Spleen (tissue), 11 donors: Measurements from ENCODE around the gene ABCB4. TPM values are rescaled to one million over a fixed set of nuclear protein-coding genes. Genes with fewer than 3 reads are reported as not detected.

Experiments
- DNase-seq: peaks from one replicate; pipeline ENCODE4 v3.0.0-alpha.2; 2020
- H3K27ac ChIP-seq, 8 donors: fragments of 200-600 bp; sonication (generic) in 7 of 8; 1 replicate in 4 of 8; 2 replicates in 4 of 8; pipeline versions ENCODE4 v1.5.0 to v1.8.0; 2016 to 2021; ENCODE audit warnings: inconsistent platforms in 4 of 8, mild to moderate bottlenecking in 4 of 8, moderate library complexity in 1 of 8
- H3K27me3 ChIP-seq, 7 donors: fragments of 200-600 bp; sonication (generic) in 6 of 7; replicated peaks in 1 of 7; 1 replicate in 4 of 7; 2 replicates in 3 of 7; pipeline versions ENCODE4 v1.5.0 to v1.8.0; 2016 to 2021; ENCODE audit warnings: inconsistent platforms in 3 of 7, mild to moderate bottlenecking in 1 of 7
- H3K36me3 ChIP-seq, 6 donors: fragments of 200-600 bp; sonication (generic) in 5 of 6; 1 replicate in 4 of 6; 2 replicates in 2 of 6; pipeline versions ENCODE4 v1.5.0 to v1.8.0; 2016 to 2021; ENCODE audit warnings: inconsistent platforms in 2 of 6
- H3K4me1 ChIP-seq, 6 donors: fragments of 200-600 bp; sonication (generic) in 5 of 6; 1 replicate in 3 of 6; 2 replicates in 3 of 6; pipeline versions ENCODE4 v1.5.0 to v1.8.0; 2016 to 2021; ENCODE audit warnings: inconsistent platforms in 3 of 6
- H3K4me3 ChIP-seq, 8 donors: fragments of 200-600 bp; sonication (generic) in 7 of 8; 1 replicate in 4 of 8; 2 replicates in 4 of 8; pipeline versions ENCODE4 v1.5.0 to v1.8.0; 2016 to 2021; ENCODE audit warnings: inconsistent platforms in 4 of 8, mild to moderate bottlenecking in 4 of 8, moderate library complexity in 2 of 8
- H3K9me3 ChIP-seq, 8 donors: fragments of 200-600 bp; sonication (generic) in 7 of 8; 1 replicate in 4 of 8; 2 replicates in 4 of 8; pipeline versions ENCODE4 v1.5.0 to v1.8.0; 2016 to 2021; ENCODE audit warnings: inconsistent platforms in 4 of 8
- POLR2A ChIP-seq, 3 donors: fragments of 450-650 bp; IDR thresholded peaks; one replicate each; pipeline ENCODE4 v1.5.1; 2017; ENCODE audit warnings: antibody characterized with exemption in 3 of 3, mild to moderate bottlenecking in 1 of 3
- POLR2AphosphoS5 ChIP-seq, 3 donors: sonication (generic); formaldehyde crosslinking; IDR thresholded peaks; one replicate each; pipeline ENCODE4 v1.5.1; 2017; ENCODE audit warnings: antibody characterized with exemption in 3 of 3
- WGBS, 5 donors: extraction: QIAGEN DNeasy Blood & Tissue Kit in 3 of 5; methylation state at CpG; one replicate each; pipeline versions ENCODE4 v1.1.5 to v1.1.7; 2013 to 2018; 5-methylcytosine and 5-hydroxymethylcytosine counted together
- intact Hi-C: fragments of 100-400 bp; cut with DNase I; formaldehyde crosslinking; loops from one replicate; pipeline ENCODE4 v1.15.0; 2023; ENCODE audit warnings: low total_unique reads
- polyA plus RNA-seq, 3 donors: library from polyadenylated mRNA; stranded (reverse); fragments of 200-250 nt; gene quantifications; one replicate each; pipeline ENCODE4 v1.2.1, GENCODE V29; 2013
- total RNA-seq, 7 donors: library from RNA; depleted of rRNA in 3 of 7; stranded (reverse); fragments of >200 nt in 3 of 7; fragmentation: NEBNext Ultra II Directional in 4 of 7; extraction: Animal tissue kit (Norgen Biotek cat#: 25700) in 4 of 7; gene quantifications; one replicate each; pipeline versions ENCODE4 v1.1.0 to v1.2.1, GENCODE V29; 2016 to 2021
- TF ChIP-seq, protein P1 (sequence below), 11 experiments: fragments of 200-600 bp in 7 of 11; fragments of 450-650 bp in 4 of 11; sonication (generic) in 4 of 11; IDR thresholded peaks in 8 of 11; conservative IDR thresholded peaks in 3 of 11; 1 replicate in 7 of 11; 2 replicates in 4 of 11; pipeline versions ENCODE4 v1.4.0 to v1.8.0; 2016 to 2021; ENCODE audit warnings: antibody characterized with exemption in 11 of 11, inconsistent platforms in 4 of 11, mild to moderate bottlenecking in 1 of 11
- donor health status: healthy with polysubstance abuse.
- donor health status: DM: no; HTN: no; CAD: no; lungs with moderate emphysema.
- donor health status: DM: no; HTN: no; CAD: no.
- donor health status: Bipolar disorder and iron deficiency.
- donor health status: healthy.
- donor health status: DM: no; HTN: no; CAD: no.
- donor health status: DM: yes; HTN: yes; CAD: no.

ABCB4 gene
- total and polyA plus RNA-seq, 10 donors: 12.1 to 37.5 (median 21.7) TPM

DNA sequence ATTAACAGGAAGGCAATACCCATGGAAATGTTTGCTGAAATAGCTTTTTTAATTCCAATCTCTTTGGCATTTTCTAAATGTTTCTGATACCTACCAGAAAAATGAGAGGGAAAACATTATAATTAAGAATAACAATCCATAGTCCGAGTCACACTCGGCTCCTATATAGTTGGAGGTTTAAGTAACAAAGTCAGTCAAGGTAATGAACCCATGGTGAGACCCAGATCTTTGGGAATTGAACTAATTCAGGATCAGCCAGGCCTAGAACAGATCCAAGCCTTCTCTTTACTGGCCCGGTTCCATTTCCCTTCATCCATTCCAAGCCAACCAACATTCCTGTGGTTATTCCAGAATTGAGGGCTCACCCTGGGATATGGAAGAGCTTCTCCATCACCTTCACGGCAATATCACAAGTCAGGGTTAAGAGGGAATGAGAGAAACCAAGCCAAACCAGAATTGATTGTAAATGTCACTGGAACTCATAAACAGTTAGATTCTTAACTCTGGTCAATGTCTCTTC lies 28.3 kb downstream of the ABCB4 start:
- DNase-seq: no peak
- Histone ChIP-seq H3K9me3 (no peaks in the 10 kb centered on the region), H3K4me1 (peaks cover 0 to 9% (median 0%) of the 10 kb centered on the region in 6 donors), H3K27ac (no peak overlapping the region), H3K4me3 (no peak overlapping the region), H3K36me3 (peaks cover 0 to 63% (median 0%) of the 10 kb centered on the region in 6 donors), H3K27me3 (no peaks in the 10 kb centered on the region)
- TF ChIP-seq, protein P1, sequence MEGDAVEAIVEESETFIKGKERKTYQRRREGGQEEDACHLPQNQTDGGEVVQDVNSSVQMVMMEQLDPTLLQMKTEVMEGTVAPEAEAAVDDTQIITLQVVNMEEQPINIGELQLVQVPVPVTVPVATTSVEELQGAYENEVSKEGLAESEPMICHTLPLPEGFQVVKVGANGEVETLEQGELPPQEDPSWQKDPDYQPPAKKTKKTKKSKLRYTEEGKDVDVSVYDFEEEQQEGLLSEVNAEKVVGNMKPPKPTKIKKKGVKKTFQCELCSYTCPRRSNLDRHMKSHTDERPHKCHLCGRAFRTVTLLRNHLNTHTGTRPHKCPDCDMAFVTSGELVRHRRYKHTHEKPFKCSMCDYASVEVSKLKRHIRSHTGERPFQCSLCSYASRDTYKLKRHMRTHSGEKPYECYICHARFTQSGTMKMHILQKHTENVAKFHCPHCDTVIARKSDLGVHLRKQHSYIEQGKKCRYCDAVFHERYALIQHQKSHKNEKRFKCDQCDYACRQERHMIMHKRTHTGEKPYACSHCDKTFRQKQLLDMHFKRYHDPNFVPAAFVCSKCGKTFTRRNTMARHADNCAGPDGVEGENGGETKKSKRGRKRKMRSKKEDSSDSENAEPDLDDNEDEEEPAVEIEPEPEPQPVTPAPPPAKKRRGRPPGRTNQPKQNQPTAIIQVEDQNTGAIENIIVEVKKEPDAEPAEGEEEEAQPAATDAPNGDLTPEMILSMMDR (IDR thresholded peaks at IDR 0.05 in 8 of 11, conservative IDR thresholded peaks at IDR 0.05 in 3 of 11): no peak
- TF ChIP-seq POLR2AphosphoS5 (IDR thresholded peaks at IDR 0.05): no peak
- TF ChIP-seq POLR2A (IDR thresholded peaks at IDR 0.05): no peak
- whole genome bisulfite sequencing, 5 donors: 79 to 92% (median 90%) methylated on average over 4 of the region's 4 CpGs
- intact Hi-C loops: no loop called here

DNA sequence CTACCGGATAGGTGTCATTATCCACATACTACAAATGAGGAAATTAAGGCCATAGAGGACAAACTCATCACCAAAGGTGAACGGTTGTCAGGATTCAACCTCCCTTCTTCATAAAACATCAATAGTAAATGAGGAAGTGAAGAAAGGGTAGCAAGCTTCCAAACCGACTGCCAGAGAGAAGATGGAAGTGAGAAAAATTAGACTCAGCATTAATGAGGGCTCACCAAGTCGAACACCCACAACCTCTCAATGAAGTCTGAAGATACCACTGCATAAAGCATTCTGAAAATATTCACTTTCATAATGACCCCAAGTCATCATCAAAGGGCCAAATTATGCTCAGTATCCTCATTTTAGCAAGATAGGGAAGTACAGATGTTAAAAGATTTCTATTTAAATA lies 29.6 kb downstream of the ABCB4 start:
- peaks cover 0 to 51% (median 0%) of the 10 kb centered on the region in 6 donors for H3K36me3 ChIP-seq
- no peak overlapping the region for H3K4me3 ChIP-seq
- no peaks in the 10 kb centered on the region for H3K9me3 ChIP-seq
- WGBS, 5 donors: 38 to 65% (median 55%) methylated on average over 4 of the region's 4 CpGs
- H3K27ac ChIP-seq: no peak overlapping the region
- H3K4me1 ChIP-seq: peaks cover 0 to 9% (median 0%) of the 10 kb centered on the region in 6 donors
- DNase-seq: no peak
- intact Hi-C loops: no loop called here
- TF ChIP-seq POLR2AphosphoS5 (IDR thresholded peaks at IDR 0.05) (no peak), POLR2A (IDR thresholded peaks at IDR 0.05) (no peak)
- TF ChIP-seq, protein P1 (IDR thresholded peaks at IDR 0.05 in 8 of 11, conservative IDR thresholded peaks at IDR 0.05 in 3 of 11): no peak
- H3K27me3 ChIP-seq: no peaks in the 10 kb centered on the region

DNA sequence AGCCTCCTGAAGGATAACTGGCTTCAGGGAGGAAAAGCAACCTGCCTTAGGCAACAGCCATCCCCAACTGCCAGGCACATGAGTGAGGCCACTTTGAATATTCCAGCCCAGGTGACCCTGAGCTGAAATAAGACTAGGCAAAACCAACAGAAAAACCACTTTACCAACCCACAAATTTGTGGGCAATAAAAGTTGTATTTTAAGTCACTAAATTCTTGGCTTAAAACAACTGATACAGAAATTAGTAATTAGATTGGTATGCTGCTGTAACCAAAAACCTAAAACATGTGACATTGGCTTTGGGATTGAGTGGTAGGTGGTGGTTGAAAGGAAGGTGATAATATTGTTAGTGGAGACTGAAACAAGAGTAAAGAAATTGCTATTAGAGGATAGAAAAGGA lies 39.9 kb downstream of the ABCB4 start:
- H3K4me1 ChIP-seq: no peaks in the 10 kb centered on the region
- H3K27me3 ChIP-seq: no peaks in the 10 kb centered on the region
- intact Hi-C loops: no loop called here
- peaks cover 0 to 75% (median 5%) of the 10 kb centered on the region in 6 donors for H3K36me3 ChIP-seq
- DNase-seq: no peak
- no peak overlapping the region for H3K4me3 ChIP-seq
- H3K9me3 ChIP-seq: no peaks in the 10 kb centered on the region
- H3K27ac ChIP-seq: no peak overlapping the region
- TF ChIP-seq POLR2A (IDR thresholded peaks at IDR 0.05): no peak
- no peak for TF ChIP-seq POLR2AphosphoS5 (IDR thresholded peaks at IDR 0.05)
- TF ChIP-seq, protein P1 (IDR thresholded peaks at IDR 0.05 in 8 of 11, conservative IDR thresholded peaks at IDR 0.05 in 3 of 11): no peak

DNA sequence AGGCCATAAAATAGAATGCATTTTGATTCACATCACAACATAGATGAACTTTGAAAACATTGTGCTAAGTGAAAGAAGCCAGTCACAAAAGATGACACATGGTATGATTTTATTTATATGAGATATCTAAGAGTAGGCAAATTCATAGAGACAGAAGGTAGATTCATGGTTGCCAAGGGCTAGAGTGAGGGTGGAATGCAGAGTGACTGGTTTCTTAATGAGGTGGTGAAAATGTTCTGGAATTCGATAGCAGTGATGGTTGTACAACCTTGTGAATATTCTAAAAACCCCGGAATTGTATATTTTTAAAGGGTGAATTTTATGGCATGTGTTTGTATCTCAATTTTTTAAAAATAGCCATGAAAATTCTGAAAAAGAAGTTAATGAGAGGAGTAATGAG lies 42.9 kb downstream of the ABCB4 start:
- no peak for DNase-seq
- H3K27ac ChIP-seq: no peak overlapping the region
- no peak overlapping the region for H3K4me3 ChIP-seq
- no peak for TF ChIP-seq POLR2AphosphoS5 (IDR thresholded peaks at IDR 0.05)
- TF ChIP-seq, protein P1 (IDR thresholded peaks at IDR 0.05 in 8 of 11, conservative IDR thresholded peaks at IDR 0.05 in 3 of 11): no peak
- TF ChIP-seq POLR2A (IDR thresholded peaks at IDR 0.05): no peak
- no peaks in the 10 kb centered on the region for H3K4me1 ChIP-seq
- H3K36me3 ChIP-seq: peaks cover 0 to 57% (median 0%) of the 10 kb centered on the region in 6 donors
- intact Hi-C loops: no loop called here
- H3K27me3 ChIP-seq: no peaks in the 10 kb centered on the region
- 82 to 94% (median 86%) methylated on average over 2 of the region's 2 CpGs for WGBS, 5 donors
- H3K9me3 ChIP-seq: no peaks in the 10 kb centered on the region
